ENCODE measurements around the gene OR51V1. TPM values are rescaled to one million over a fixed set of nuclear protein-coding genes. Genes with fewer than 3 reads are reported as not detected.

Gene OR51V1
- total and polyA plus RNA-seq, 10 of the 15 experiments (the other 5 are each of a cell fraction or from before 2014, with no cell fraction given): not detected

DNA sequence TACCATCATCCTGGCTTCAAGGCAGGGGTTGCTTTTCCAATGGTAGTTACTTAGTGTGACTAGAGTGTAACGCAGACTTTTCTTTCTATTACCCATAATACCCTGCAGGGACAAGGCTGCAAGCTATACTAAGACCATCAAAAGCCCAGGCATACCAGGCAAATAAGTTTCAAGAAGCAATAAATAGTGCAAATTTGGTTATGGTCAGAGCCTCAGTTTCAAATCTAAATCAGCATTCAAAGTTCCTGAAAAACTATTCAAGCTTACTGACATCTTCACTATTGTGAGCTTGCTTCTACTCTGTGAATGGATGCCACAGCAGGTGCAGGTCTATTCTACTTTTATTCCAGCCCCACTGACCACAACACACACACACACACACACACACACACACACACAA, 28.9 kb upstream of the OR51V1 start (continued):
- no peak for TF ChIP-seq JUND (IDR thresholded peaks at IDR 0.05; ENCODE audit: low read depth, low read length)
- TF ChIP-seq TCF3 (IDR thresholded peaks at IDR 0.05; ENCODE audit: borderline replicate concordance, insufficient read depth, low read depth, low read length): no peak
- no peak for TF ChIP-seq MTA2 (IDR thresholded peaks at IDR 0.05; ENCODE audit: low read depth)
- TF ChIP-seq SUZ12 (IDR thresholded peaks at IDR 0.05; ENCODE audit: unreplicated experiment): no peak
- no peak for TF ChIP-seq ASH2L (IDR thresholded peaks at IDR 0.05; ENCODE audit: borderline replicate concordance, low read depth)
- TF ChIP-seq WRNIP1 (IDR thresholded peaks at IDR 0.05; ENCODE audit: borderline replicate concordance, low read depth, low read length): no peak
- TF ChIP-seq MEF2A (IDR thresholded peaks at IDR 0.05; ENCODE audit: insufficient read depth, low read depth, low read length): no peak

GRCh38 chr11:5228124-5228523, 27.6 kb upstream of the OR51V1 start:
- no peak for ATAC-seq
- no peak overlapping the region for H2AFZ ChIP-seq (ENCODE audit: control insufficient read depth, low read depth, low read length)
- CTCF ChIA-PET: no interaction called here
- H4K20me1 ChIP-seq (ENCODE audit: control insufficient read depth, insufficient read depth): no peaks in the 10 kb centered on the region
- in situ Hi-C loops (cut with MboI) (no loop called here), intact Hi-C loops (cut with micrococcal nuclease; ENCODE audit: unreplicated experiment) (no loop called here)
- H3K4me1 ChIP-seq (ENCODE audit: control insufficient read depth, insufficient read depth, low read length): no peaks in the 10 kb centered on the region
- H3K4me2 ChIP-seq (ENCODE audit: control insufficient read depth, insufficient read depth): no peak overlapping the region
- DNase-seq (ENCODE audit: low read depth, low spot score): no peak
- no peak for FAIRE-seq
- no peak overlapping the region for H3K9ac ChIP-seq (ENCODE audit: control insufficient read depth, insufficient read depth, low read length)
- no peaks in the 10 kb centered on the region for H3K36me3 ChIP-seq (ENCODE audit: control insufficient read depth in 2 of 2, insufficient read depth in 2 of 2, low read length in 1 of 2)
- H3K27ac ChIP-seq (ENCODE audit: control insufficient read depth, insufficient read depth): no peak overlapping the region
- H3K4me3 ChIP-seq: no peak overlapping the region
- no peaks in the 10 kb centered on the region for H3K79me2 ChIP-seq (ENCODE audit: control insufficient read depth, insufficient read depth, low read length)
- no peaks in the 10 kb centered on the region for H3K27me3 ChIP-seq (replicated peaks in 1 of 2; ENCODE audit: control insufficient read depth in 2 of 2, insufficient read depth in 2 of 2, low read length in 1 of 2)
- 29% methylated on average over 5 of the region's 5 CpGs for WGBS (ENCODE audit: insufficient coverage, insufficient replicate concordance, low lambda C conversion rate, missing lambda C conversion rate)
- no peaks in the 10 kb centered on the region for H3K9me3 ChIP-seq (replicated peaks; ENCODE audit: control insufficient read depth, insufficient read depth, low read length)
- SMC1A ChIA-PET (ENCODE audit: uncharacterized antibody, unreplicated experiment): no interaction called here
- POLR2A ChIA-PET: no interaction called here
- no TSS peak for BruUV-seq (replicated peaks)
- RAD21 ChIA-PET (ENCODE audit: unreplicated experiment): no interaction called here
- TF ChIP-seq, protein P1, sequence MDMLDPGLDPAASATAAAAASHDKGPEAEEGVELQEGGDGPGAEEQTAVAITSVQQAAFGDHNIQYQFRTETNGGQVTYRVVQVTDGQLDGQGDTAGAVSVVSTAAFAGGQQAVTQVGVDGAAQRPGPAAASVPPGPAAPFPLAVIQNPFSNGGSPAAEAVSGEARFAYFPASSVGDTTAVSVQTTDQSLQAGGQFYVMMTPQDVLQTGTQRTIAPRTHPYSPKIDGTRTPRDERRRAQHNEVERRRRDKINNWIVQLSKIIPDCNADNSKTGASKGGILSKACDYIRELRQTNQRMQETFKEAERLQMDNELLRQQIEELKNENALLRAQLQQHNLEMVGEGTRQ (IDR thresholded peaks at IDR 0.05; ENCODE audit: borderline replicate concordance, low read depth, low read length): no peak
- TF ChIP-seq ATF7 (IDR thresholded peaks at IDR 0.05; ENCODE audit: low read depth): no peak
- TF ChIP-seq MEF2A (IDR thresholded peaks at IDR 0.05; ENCODE audit: insufficient read depth, low read depth, low read length): no peak
- no peak for TF ChIP-seq HCFC1 (IDR thresholded peaks at IDR 0.05; ENCODE audit: low read length)
- TF ChIP-seq, protein P2, sequence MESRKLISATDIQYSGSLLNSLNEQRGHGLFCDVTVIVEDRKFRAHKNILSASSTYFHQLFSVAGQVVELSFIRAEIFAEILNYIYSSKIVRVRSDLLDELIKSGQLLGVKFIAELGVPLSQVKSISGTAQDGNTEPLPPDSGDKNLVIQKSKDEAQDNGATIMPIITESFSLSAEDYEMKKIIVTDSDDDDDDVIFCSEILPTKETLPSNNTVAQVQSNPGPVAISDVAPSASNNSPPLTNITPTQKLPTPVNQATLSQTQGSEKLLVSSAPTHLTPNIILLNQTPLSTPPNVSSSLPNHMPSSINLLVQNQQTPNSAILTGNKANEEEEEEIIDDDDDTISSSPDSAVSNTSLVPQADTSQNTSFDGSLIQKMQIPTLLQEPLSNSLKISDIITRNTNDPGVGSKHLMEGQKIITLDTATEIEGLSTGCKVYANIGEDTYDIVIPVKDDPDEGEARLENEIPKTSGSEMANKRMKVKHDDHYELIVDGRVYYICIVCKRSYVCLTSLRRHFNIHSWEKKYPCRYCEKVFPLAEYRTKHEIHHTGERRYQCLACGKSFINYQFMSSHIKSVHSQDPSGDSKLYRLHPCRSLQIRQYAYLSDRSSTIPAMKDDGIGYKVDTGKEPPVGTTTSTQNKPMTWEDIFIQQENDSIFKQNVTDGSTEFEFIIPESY (IDR thresholded peaks at IDR 0.05): no peak
- no peak for TF ChIP-seq NR2F1 (conservative IDR thresholded peaks at IDR 0.05)
- TF ChIP-seq, protein P3, sequence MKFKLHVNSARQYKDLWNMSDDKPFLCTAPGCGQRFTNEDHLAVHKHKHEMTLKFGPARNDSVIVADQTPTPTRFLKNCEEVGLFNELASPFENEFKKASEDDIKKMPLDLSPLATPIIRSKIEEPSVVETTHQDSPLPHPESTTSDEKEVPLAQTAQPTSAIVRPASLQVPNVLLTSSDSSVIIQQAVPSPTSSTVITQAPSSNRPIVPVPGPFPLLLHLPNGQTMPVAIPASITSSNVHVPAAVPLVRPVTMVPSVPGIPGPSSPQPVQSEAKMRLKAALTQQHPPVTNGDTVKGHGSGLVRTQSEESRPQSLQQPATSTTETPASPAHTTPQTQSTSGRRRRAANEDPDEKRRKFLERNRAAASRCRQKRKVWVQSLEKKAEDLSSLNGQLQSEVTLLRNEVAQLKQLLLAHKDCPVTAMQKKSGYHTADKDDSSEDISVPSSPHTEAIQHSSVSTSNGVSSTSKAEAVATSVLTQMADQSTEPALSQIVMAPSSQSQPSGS (IDR thresholded peaks at IDR 0.05; ENCODE audit: low read length): no peak
- no peak for TF ChIP-seq CREB1 (IDR thresholded peaks at IDR 0.05; ENCODE audit: low read depth)
- TF ChIP-seq TCF3 (IDR thresholded peaks at IDR 0.05; ENCODE audit: borderline replicate concordance, insufficient read depth, low read depth, low read length): no peak
- no peak for TF ChIP-seq SKIL (IDR thresholded peaks at IDR 0.05; ENCODE audit: low read depth, poor library complexity, severe bottlenecking)
- no peak for TF ChIP-seq E2F4 (IDR thresholded peaks at IDR 0.05; ENCODE audit: low read depth, low read length)
